Loucy (cell line): Measurements from ENCODE around the gene AIFM2.

Experiments
- H2AFZ ChIP-seq: fragments of 200-600 bp; sonication (generic); 2 replicates; pipeline ENCODE4 v1.6.0; 2016; ENCODE audit warnings: antibody characterized with exemption, mild to moderate bottlenecking, low read length, moderate library complexity
- H3F3A ChIP-seq: fragments of 200-600 bp; 2 replicates; pipeline ENCODE4 v1.6.0; 2016; ENCODE audit warnings: antibody characterized with exemption, low read depth, mild to moderate bottlenecking
- H3K27me3 ChIP-seq: fragments of 200-600 bp; sonication (generic); 2 replicates; pipeline ENCODE4 v1.6.1; 2014; ENCODE audit warnings: low read length, mild to moderate bottlenecking; ENCODE audit not compliant: insufficient read depth, poor library complexity, severe bottlenecking
- H3K36me3 ChIP-seq: fragments of 200-600 bp; sonication (generic); 2 replicates; pipeline ENCODE4 v1.6.1; 2016; ENCODE audit warnings: low read length; ENCODE audit not compliant: insufficient read depth
- H3K4me1 ChIP-seq: fragments of 200-600 bp; sonication (generic); 2 replicates; pipeline ENCODE4 v1.5.1; 2014; ENCODE audit warnings: low read length, mild to moderate bottlenecking; ENCODE audit not compliant: insufficient read depth, poor library complexity, severe bottlenecking
- H3K4me2 ChIP-seq: fragments of 200-600 bp; sonication (generic); 2 replicates; pipeline ENCODE4 v1.6.0; 2014; ENCODE audit warnings: antibody characterized with exemption, low read length, low read depth, mild to moderate bottlenecking; ENCODE audit not compliant: poor library complexity, severe bottlenecking
- H3K4me3 ChIP-seq: fragments of 200-600 bp; sonication (generic); 2 replicates; pipeline ENCODE4 v1.5.1; 2014; ENCODE audit warnings: low read length, mild to moderate bottlenecking, mixed read lengths; ENCODE audit not compliant: poor library complexity, severe bottlenecking
- H3K79me2 ChIP-seq: fragments of 200-600 bp; sonication (generic); 2 replicates; pipeline ENCODE4 v1.6.1; 2014; ENCODE audit warnings: low read length; ENCODE audit not compliant: insufficient read depth
- H3K9ac ChIP-seq: fragments of 200-600 bp; sonication (generic); 2 replicates; pipeline ENCODE4 v1.6.0; 2014; ENCODE audit warnings: mild to moderate bottlenecking, low read depth, low read length, moderate library complexity; ENCODE audit not compliant: poor library complexity, severe bottlenecking
- H3K9me2 ChIP-seq: fragments of 200-600 bp; sonication (generic); replicated peaks from 2 replicates; pipeline ENCODE4 v1.6.1; 2016; ENCODE audit warnings: low read depth, low read length, mixed read lengths
- H3K9me3 ChIP-seq: fragments of 200-600 bp; sonication (generic); 2 replicates; pipeline ENCODE4 v1.6.1; 2014; ENCODE audit warnings: mild to moderate bottlenecking, antibody characterized with exemption, low read length, low read depth; ENCODE audit not compliant: insufficient read depth
- H4K20me1 ChIP-seq: fragments of 200-600 bp; sonication (generic); 2 replicates; pipeline ENCODE4 v1.6.0; 2014; ENCODE audit warnings: antibody characterized with exemption, low read length, mild to moderate bottlenecking; ENCODE audit not compliant: insufficient read depth, poor library complexity, severe bottlenecking
- EZH2phosphoT487 ChIP-seq: fragments of 200-600 bp; IDR thresholded peaks from 2 replicates; pipeline ENCODE4 v1.6.1; 2018; ENCODE audit warnings: antibody characterized with exemption, mild to moderate bottlenecking, moderate library complexity, borderline replicate concordance
- TF ChIP-seq, protein P1 (sequence below): fragments of 200-600 bp; sonication (generic); conservative IDR thresholded peaks from 2 replicates; pipeline ENCODE4 v1.5.1; 2014; ENCODE audit warnings: mild to moderate bottlenecking, antibody characterized with exemption, low read length

AIFM2 gene

DNA sequence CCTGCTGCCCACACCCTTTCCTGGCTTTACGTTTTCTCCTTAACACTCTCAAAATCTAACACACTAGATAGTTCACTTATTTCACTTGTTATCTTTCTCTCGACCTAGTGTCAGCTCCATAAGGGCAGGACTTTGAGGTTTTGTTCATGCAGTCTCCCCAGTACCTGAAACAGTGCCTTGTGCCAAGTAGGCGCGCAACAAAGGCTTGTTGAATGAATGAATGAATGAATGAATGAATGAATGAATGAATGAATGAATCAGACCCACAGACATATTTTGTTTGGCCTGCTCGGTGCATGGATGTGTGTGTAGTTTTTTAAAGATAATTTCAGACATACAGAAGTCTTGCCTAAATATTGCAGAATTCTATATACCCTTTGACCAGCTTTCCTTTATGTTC is 7.7 kb upstream of the AIFM2 start:
- H3K79me2 ChIP-seq = peaks cover 11% of the 10 kb centered on the region; the same call in 1 of the 2 replicates
- no peaks in the 10 kb centered on the region for H3K9me2 ChIP-seq
- H3K36me3 ChIP-seq = no peaks in the 10 kb centered on the region
- TF ChIP-seq EZH2phosphoT487 = no peak
- TF ChIP-seq, protein P1, sequence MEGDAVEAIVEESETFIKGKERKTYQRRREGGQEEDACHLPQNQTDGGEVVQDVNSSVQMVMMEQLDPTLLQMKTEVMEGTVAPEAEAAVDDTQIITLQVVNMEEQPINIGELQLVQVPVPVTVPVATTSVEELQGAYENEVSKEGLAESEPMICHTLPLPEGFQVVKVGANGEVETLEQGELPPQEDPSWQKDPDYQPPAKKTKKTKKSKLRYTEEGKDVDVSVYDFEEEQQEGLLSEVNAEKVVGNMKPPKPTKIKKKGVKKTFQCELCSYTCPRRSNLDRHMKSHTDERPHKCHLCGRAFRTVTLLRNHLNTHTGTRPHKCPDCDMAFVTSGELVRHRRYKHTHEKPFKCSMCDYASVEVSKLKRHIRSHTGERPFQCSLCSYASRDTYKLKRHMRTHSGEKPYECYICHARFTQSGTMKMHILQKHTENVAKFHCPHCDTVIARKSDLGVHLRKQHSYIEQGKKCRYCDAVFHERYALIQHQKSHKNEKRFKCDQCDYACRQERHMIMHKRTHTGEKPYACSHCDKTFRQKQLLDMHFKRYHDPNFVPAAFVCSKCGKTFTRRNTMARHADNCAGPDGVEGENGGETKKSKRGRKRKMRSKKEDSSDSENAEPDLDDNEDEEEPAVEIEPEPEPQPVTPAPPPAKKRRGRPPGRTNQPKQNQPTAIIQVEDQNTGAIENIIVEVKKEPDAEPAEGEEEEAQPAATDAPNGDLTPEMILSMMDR = no peak
- H3K4me2 ChIP-seq = no peak overlapping the region
- H3K9me3 ChIP-seq = no peaks in the 10 kb centered on the region
- no peaks in the 10 kb centered on the region for H3F3A ChIP-seq
- H3K4me3 ChIP-seq = no peak overlapping the region
- no peak overlapping the region for H2AFZ ChIP-seq
- H3K4me1 ChIP-seq = peaks cover 10% of the 10 kb centered on the region
- no peaks in the 10 kb centered on the region for H3K27me3 ChIP-seq
- H3K9ac ChIP-seq = no peak overlapping the region
- peaks cover 3% of the 10 kb centered on the region for H4K20me1 ChIP-seq

DNA sequence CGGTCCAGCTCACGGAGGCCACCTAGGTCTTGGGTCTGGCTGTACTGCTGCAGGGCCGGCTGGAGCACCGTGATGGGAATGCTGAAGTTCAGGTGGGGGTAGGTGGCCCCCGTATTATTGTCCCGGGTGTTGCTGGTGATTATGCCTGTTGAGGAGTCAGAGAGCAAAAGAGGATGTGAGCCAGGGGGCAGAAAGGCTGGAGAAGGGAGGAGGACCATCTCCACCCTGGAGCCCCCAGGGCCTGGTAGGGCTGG is 7.3 kb upstream of the AIFM2 start:
- no peak overlapping the region for H2AFZ ChIP-seq
- peaks cover 7% of the 10 kb centered on the region for H3K4me1 ChIP-seq
- no peaks in the 10 kb centered on the region for H3K36me3 ChIP-seq
- H4K20me1 ChIP-seq = peaks cover 2% of the 10 kb centered on the region
- H3K4me3 ChIP-seq = no peak overlapping the region
- no peaks in the 10 kb centered on the region for H3K27me3 ChIP-seq
- H3K9me2 ChIP-seq = no peaks in the 10 kb centered on the region
- no peak overlapping the region for H3K4me2 ChIP-seq
- no peaks in the 10 kb centered on the region for H3F3A ChIP-seq
- H3K9ac ChIP-seq = no peak overlapping the region
- TF ChIP-seq EZH2phosphoT487 = no peak
- TF ChIP-seq, protein P1 = no peak
- no peaks in the 10 kb centered on the region for H3K9me3 ChIP-seq
- H3K79me2 ChIP-seq = peaks cover 8% of the 10 kb centered on the region; the same call in 1 of the 2 replicates

DNA sequence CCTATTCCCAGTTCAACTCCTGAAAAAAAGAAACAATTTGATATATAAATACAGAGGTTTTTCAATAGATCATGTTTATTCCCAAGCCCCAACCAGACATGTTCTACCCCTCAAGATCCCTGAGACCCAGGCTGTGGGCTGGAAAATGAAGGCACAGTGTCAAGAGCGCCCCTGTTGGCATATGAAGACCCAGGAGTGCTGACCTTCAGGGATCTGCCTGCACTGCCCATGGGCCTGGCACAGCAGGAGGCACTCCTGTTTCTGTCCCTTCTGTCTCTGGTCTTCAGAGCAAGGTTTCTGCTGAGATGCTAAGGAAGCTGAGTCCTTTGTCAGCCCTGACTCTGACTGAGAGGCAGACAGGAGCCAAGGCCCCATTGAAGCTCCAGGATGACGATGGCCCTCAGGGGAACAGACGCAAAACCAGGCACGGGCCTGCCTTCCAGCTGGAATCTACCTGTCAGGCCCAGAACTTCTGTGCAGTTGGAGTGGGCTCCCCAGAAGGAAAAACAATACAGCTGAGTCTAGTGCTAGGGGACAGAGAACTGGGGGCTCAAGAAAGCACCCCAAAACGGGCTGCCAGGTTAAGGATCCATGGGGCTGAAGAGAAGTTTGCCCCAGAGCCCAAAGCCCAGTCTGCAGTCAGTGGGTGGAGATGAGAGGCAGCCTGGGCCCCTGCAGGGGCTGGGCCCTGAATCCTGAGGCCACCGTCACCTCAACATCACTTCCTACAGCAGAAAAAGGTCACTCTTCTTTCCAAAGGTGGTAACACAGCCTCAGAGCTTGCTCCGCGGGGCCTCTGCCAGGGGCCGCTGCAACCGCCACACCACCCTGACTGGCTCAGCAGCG is 6.7 kb upstream of the AIFM2 start:
- no peak for TF ChIP-seq EZH2phosphoT487
- TF ChIP-seq, protein P1 = no peak
- H3K27me3 ChIP-seq = no peaks in the 10 kb centered on the region
- no peaks in the 10 kb centered on the region for H3K9me3 ChIP-seq
- no peak overlapping the region for H3K4me3 ChIP-seq
- no peak overlapping the region for H2AFZ ChIP-seq
- H3K9ac ChIP-seq = no peak overlapping the region
- H3F3A ChIP-seq = no peaks in the 10 kb centered on the region
- H3K4me1 ChIP-seq = peaks cover 2% of the 10 kb centered on the region
- no peaks in the 10 kb centered on the region for H4K20me1 ChIP-seq
- H3K36me3 ChIP-seq = no peaks in the 10 kb centered on the region
- H3K9me2 ChIP-seq = no peaks in the 10 kb centered on the region
- peaks cover 2% of the 10 kb centered on the region; the same call in 1 of the 2 replicates for H3K79me2 ChIP-seq
- H3K4me2 ChIP-seq = no peak overlapping the region
